GM12878 (cell line): ENCODE data around the gene PLEK2.

Experiments
- CTCF ChIP-seq, 3 experiments: IDR thresholded peaks in 2 of 3; conservative IDR thresholded peaks in 1 of 3; 2 replicates each; pipeline ENCODE4 v1.5.1; 2011; ENCODE audit warnings: low read depth in 3 of 3, low read length in 3 of 3, mild to moderate bottlenecking in 3 of 3, control low read depth in 2 of 3, moderate library complexity in 2 of 3, inconsistent platforms in 1 of 3, mixed read lengths in 1 of 3; ENCODE audit not compliant: control insufficient read depth in 2 of 3, insufficient read depth in 1 of 3; ENCODE audit errors: extremely low read depth in 1 of 3
- FOXM1 ChIP-seq: IDR thresholded peaks from 2 replicates; pipeline ENCODE4 v1.6.1; 2012; ENCODE audit warnings: low read depth, mild to moderate bottlenecking, inconsistent platforms, low read length, moderate library complexity
- HCFC1 ChIP-seq: fragments of 150-350 bp; IDR thresholded peaks from 2 replicates; pipeline ENCODE4 v1.6.1; 2014; ENCODE audit warnings: low read length
- IRF5 ChIP-seq: fragments of 450-650 bp; IDR thresholded peaks from 2 replicates; pipeline ENCODE4 v1.6.1; 2017; ENCODE audit warnings: borderline replicate concordance
- NFXL1 ChIP-seq: fragments of 450-650 bp; IDR thresholded peaks from 2 replicates; pipeline ENCODE4 v1.6.1; 2017; ENCODE audit warnings: antibody characterized with exemption, mild to moderate bottlenecking, borderline replicate concordance
- PBX3 ChIP-seq: IDR thresholded peaks from 2 replicates; pipeline ENCODE4 v1.6.1; 2011; ENCODE audit warnings: mild to moderate bottlenecking, low read depth, low read length, moderate library complexity; ENCODE audit not compliant: insufficient replicate concordance
- POLR2A ChIP-seq: IDR thresholded peaks from 2 replicates; pipeline ENCODE4 v1.6.1; 2011; ENCODE audit warnings: low read depth, mild to moderate bottlenecking, low read length
- RAD21 ChIP-seq: IDR thresholded peaks from 2 replicates; pipeline ENCODE4 v1.6.1; 2011; ENCODE audit warnings: mild to moderate bottlenecking, low read depth, low read length, moderate library complexity; ENCODE audit not compliant: insufficient read depth
- SMC3 ChIP-seq: IDR thresholded peaks from 2 replicates; pipeline ENCODE4 v1.6.1; 2011; ENCODE audit warnings: low read length, improper control_type of control experiment, borderline replicate concordance

GRCh38 chr14:67357186-67357968, 54.6 kb downstream of the PLEK2 start:
- TF ChIP-seq CTCF (IDR thresholded peaks at IDR 0.05 in 2 of 3, conservative IDR thresholded peaks at IDR 0.05 in 1 of 3; ENCODE audit: control insufficient read depth in 2 of 3, extremely low read depth in 1 of 3, insufficient read depth in 1 of 3, low read depth in 3 of 3, low read length in 3 of 3) (no peak), RAD21 (no peak), IRF5 (no peak), FOXM1 (no peak), NFXL1 (no peak), POLR2A (no peak), HCFC1 (no peak), SMC3 (no peak), PBX3 (no peak)
